ENCODE results near the gene MPHOSPH8.

MPHOSPH8 gene

GRCh38 chr13:19591864-19592263, 41.6 kb upstream of the MPHOSPH8 start:
- no peak overlapping the region for H3K4me3 ChIP-seq (ENCODE audit: low read depth, low read length)
- no peak for TF ChIP-seq CTCF (conservative IDR thresholded peaks at IDR 0.05; ENCODE audit: low read depth, low read length)
- DNase-seq (ENCODE audit: low read depth), result no peak

GRCh38 chr13:19592657-19593180, 40.7 kb upstream of the MPHOSPH8 start:
- no peak for TF ChIP-seq CTCF (conservative IDR thresholded peaks at IDR 0.05; ENCODE audit: low read depth, low read length)
- no peak overlapping the region for H3K4me3 ChIP-seq (ENCODE audit: low read depth, low read length)
- DNase-seq (ENCODE audit: low read depth), result no peak

GRCh38 chr13:19596086-19596485, 37.4 kb upstream of the MPHOSPH8 start:
- no peak overlapping the region for H3K4me3 ChIP-seq (ENCODE audit: low read depth, low read length)
- no peak for TF ChIP-seq CTCF (conservative IDR thresholded peaks at IDR 0.05; ENCODE audit: low read depth, low read length)
- DNase-seq (ENCODE audit: low read depth), result no peak

GRCh38 chr13:19596960-19597361, 36.5 kb upstream of the MPHOSPH8 start:
- DNase-seq (ENCODE audit: low read depth), result peak; percentile 64
- no peak overlapping the region for H3K4me3 ChIP-seq (ENCODE audit: low read depth, low read length)
- TF ChIP-seq CTCF (conservative IDR thresholded peaks at IDR 0.05; ENCODE audit: low read depth, low read length), result no peak

GRCh38 chr13:19597523-19597922, 35.9 kb upstream of the MPHOSPH8 start:
- no peak for TF ChIP-seq CTCF (conservative IDR thresholded peaks at IDR 0.05; ENCODE audit: low read depth, low read length)
- H3K4me3 ChIP-seq (ENCODE audit: low read depth, low read length), result no peak overlapping the region
- DNase-seq (ENCODE audit: low read depth), result peak; percentile 55

GRCh38 chr13:19601749-19602725, 31.4 kb upstream of the MPHOSPH8 start:
- TF ChIP-seq CTCF (conservative IDR thresholded peaks at IDR 0.05; ENCODE audit: low read depth, low read length), result no peak
- peak; percentile 41 for DNase-seq (ENCODE audit: low read depth)
- peak overlapping the region; percentile 67 for H3K4me3 ChIP-seq (ENCODE audit: low read depth, low read length)

Data from choroid plexus epithelial cell (primary cell).